Rectal smooth muscle tissue (tissue), 1 donor: ENCODE measurements around the gene PRSS3.
"Not testable (repeated sequence)": the region's sequence is repeated elsewhere in the genome, so short reads cannot be mapped to it uniquely, and the experiment has no call there.

Source experiments
- H3K27ac ChIP-seq: one replicate; pipeline ENCODE4 v1.7.0; 2013; ENCODE audit warnings: low read depth, low read length, inconsistent platforms
- H3K27me3 ChIP-seq: one replicate; pipeline ENCODE4 v1.7.0; 2013; ENCODE audit warnings: low read length; ENCODE audit not compliant: control insufficient read depth, insufficient read depth
- H3K36me3 ChIP-seq: one replicate; pipeline ENCODE4 v1.7.0; 2013; ENCODE audit warnings: low read length; ENCODE audit not compliant: control insufficient read depth, insufficient read depth
- H3K4me1 ChIP-seq: one replicate; pipeline ENCODE4 v1.7.0; 2013; ENCODE audit warnings: low read length; ENCODE audit not compliant: control insufficient read depth, insufficient read depth
- H3K4me3 ChIP-seq: one replicate; pipeline ENCODE4 v1.7.0; 2013; ENCODE audit warnings: low read length
- H3K9ac ChIP-seq: one replicate; pipeline ENCODE4 v1.7.0; 2013; ENCODE audit warnings: low read length

The PRSS3 gene

GRCh38 chr9:33809506-33809905 lies 14.1 kb downstream of the PRSS3 start:
- H3K4me3 ChIP-seq: no peak overlapping the region
- no peaks in the 10 kb centered on the region for H3K36me3 ChIP-seq
- H3K27me3 ChIP-seq: no peaks in the 10 kb centered on the region
- no peak overlapping the region for H3K27ac ChIP-seq
- H3K4me1 ChIP-seq: peaks cover 6% of the 10 kb centered on the region
- no peak overlapping the region for H3K9ac ChIP-seq

GRCh38 chr9:33813712-33814641 lies 18.6 kb downstream of the PRSS3 start:
- no peaks in the 10 kb centered on the region for H3K36me3 ChIP-seq
- no peak overlapping the region for H3K9ac ChIP-seq
- peaks cover 16% of the 10 kb centered on the region for H3K4me1 ChIP-seq
- H3K4me3 ChIP-seq: no peak overlapping the region
- no peaks in the 10 kb centered on the region for H3K27me3 ChIP-seq
- peak overlapping the region; percentile 58 for H3K27ac ChIP-seq

- Histone ChIP-seq H3K4me3 (no peak overlapping the region), H3K27ac (peak overlapping the region; percentile 98), H3K36me3 (no peaks in the 10 kb centered on the region), H3K9ac (no peak overlapping the region), H3K4me1 (peaks cover 16% of the 10 kb centered on the region), H3K27me3 (no peaks in the 10 kb centered on the region)
Observed at GRCh38 chr9:33815781-33816180, 20.4 kb downstream of the PRSS3 start.

GRCh38 chr9:33816327-33817252 lies 21.2 kb downstream of the PRSS3 start, which contains the start of gene UBE2R2:
UBE2R2 (plus strand) TSS chr9:33817160; CDS start chr9:33817758, 598 bp downstream.
- H3K4me3 ChIP-seq: peak within 1 kb of the TSS; percentile 95
- no peaks in the 10 kb centered on the region for H3K27me3 ChIP-seq
- H3K4me1 ChIP-seq: peaks cover 16% of the 10 kb centered on the region
- H3K36me3 ChIP-seq: no peaks in the 10 kb centered on the region
- H3K9ac ChIP-seq: peak within 1 kb of the TSS; percentile 86
- peak within 1 kb of the TSS; percentile 98 for H3K27ac ChIP-seq

GRCh38 chr9:33817327-33818166 lies 22.2 kb downstream of the PRSS3 start:
- peak overlapping the region; percentile 95 for H3K27ac ChIP-seq
- no peaks in the 10 kb centered on the region for H3K27me3 ChIP-seq
- peaks cover 16% of the 10 kb centered on the region for H3K4me1 ChIP-seq
- no peaks in the 10 kb centered on the region for H3K36me3 ChIP-seq
- H3K4me3 ChIP-seq: peak overlapping the region; percentile 95
- peak overlapping the region; percentile 86 for H3K9ac ChIP-seq

GRCh38 chr9:33818167-33818846 lies 22.9 kb downstream of the PRSS3 start:
- no peaks in the 10 kb centered on the region for H3K36me3 ChIP-seq
- H3K4me1 ChIP-seq: peaks cover 16% of the 10 kb centered on the region
- peak overlapping the region; percentile 95 for H3K4me3 ChIP-seq
- H3K27ac ChIP-seq: peak overlapping the region; percentile 95
- no peaks in the 10 kb centered on the region for H3K27me3 ChIP-seq
- H3K9ac ChIP-seq: peak overlapping the region; percentile 67

- Histone ChIP-seq H3K36me3 (no peaks in the 10 kb centered on the region), H3K27ac (peak overlapping the region; percentile 95), H3K9ac (peak overlapping the region; percentile 58), H3K4me3 (peak overlapping the region; percentile 95), H3K4me1 (peaks cover 14% of the 10 kb centered on the region), H3K27me3 (no peaks in the 10 kb centered on the region)
Observed at GRCh38 chr9:33818847-33819500, 23.6 kb downstream of the PRSS3 start.

GRCh38 chr9:33820231-33820745 lies 24.9 kb downstream of the PRSS3 start:
- Histone ChIP-seq H3K9ac (no peak overlapping the region), H3K4me1 (peaks cover 11% of the 10 kb centered on the region), H3K27me3 (no peaks in the 10 kb centered on the region), H3K4me3 (no peak overlapping the region), H3K27ac (no peak overlapping the region), H3K36me3 (no peaks in the 10 kb centered on the region)

GRCh38 chr9:33823801-33824200 lies 28.4 kb downstream of the PRSS3 start:
- Histone ChIP-seq H3K4me1 (peaks cover 2% of the 10 kb centered on the region), H3K36me3 (no peaks in the 10 kb centered on the region), H3K9ac (no peak overlapping the region), H3K27ac (no peak overlapping the region), H3K4me3 (no peak overlapping the region), H3K27me3 (no peaks in the 10 kb centered on the region)

GRCh38 chr9:33827285-33827684 lies 31.9 kb downstream of the PRSS3 start:
- H3K4me1 ChIP-seq, H3K4me3 ChIP-seq, H3K27me3 ChIP-seq, H3K9ac ChIP-seq, H3K27ac ChIP-seq, H3K36me3 ChIP-seq: not testable (repeated sequence)
